SK-N-SH (cell line): ENCODE results near the gene CPTP. TPM values are rescaled to one million over a fixed set of nuclear protein-coding genes. Genes with fewer than 3 reads are reported as not detected.
A peak's percentile ranks its signal among the peaks of the same experiment; 100 is the strongest.

Experiments used
- CTCF ChIA-PET: fragments of 300-600, 350-600 bp; formaldehyde crosslinking; extraction: SDS; loops from one replicate; lab custom pipeline; 2021; lab: Yijun Ruan, JAX
- POLR2A ChIA-PET: fragments of 350-600 bp; sonication (Branson Sonifier 250); formaldehyde crosslinking; extraction: SDS; loops from one replicate; lab custom pipeline; 2020; ENCODE audit warnings: antibody characterized with exemption, inconsistent platforms; lab: Yijun Ruan, JAX
- DNase-seq: peaks from one replicate; pipeline ENCODE4 v3.0.0; 2012
- H2AFZ ChIP-seq: fragments of 200-600 bp; sonication (generic); 2 replicates; pipeline ENCODE4 v1.8.1; 2016; ENCODE audit warnings: antibody characterized with exemption, mild to moderate bottlenecking, low read depth
- H3F3A ChIP-seq: fragments of 200-600 bp; sonication (generic); replicated peaks from 2 replicates; pipeline ENCODE3; 2016; ENCODE audit warnings: antibody characterized with exemption, mild to moderate bottlenecking; ENCODE audit not compliant: insufficient read depth
- H3K27ac ChIP-seq, 2 experiments: fragments of 200-500 bp in 1 of 2; fragments of 200-600 bp in 1 of 2; sonication (Bioruptor generic) in 1 of 2; sonication (generic), shearing (Covaris generic) in 1 of 2; 2 replicates each; pipeline versions ENCODE4 v1.5.1 to v1.6.1; 2014 to 2016; ENCODE audit warnings: low read depth in 2 of 2, inconsistent platforms in 1 of 2, low read length in 1 of 2, mild to moderate bottlenecking in 1 of 2, mixed read lengths in 1 of 2
- H3K27me3 ChIP-seq: fragments of 200-600 bp; sonication (generic), shearing (Covaris generic); 2 replicates; pipeline ENCODE4 v1.6.1; 2016; ENCODE audit warnings: mixed run types; ENCODE audit not compliant: insufficient read depth
- H3K36me3 ChIP-seq, 2 experiments: fragments of 200-500 bp in 1 of 2; fragments of 200-600 bp in 1 of 2; sonication (Bioruptor generic) in 1 of 2; sonication (generic) in 1 of 2; replicated peaks in 1 of 2; 2 replicates each; pipeline versions ENCODE3 to v1.5.1; 2014 to 2016; ENCODE audit warnings: low read length in 1 of 2, mild to moderate bottlenecking in 1 of 2; ENCODE audit not compliant: insufficient read depth in 2 of 2, control insufficient read depth in 1 of 2
- H3K4me1 ChIP-seq, 2 experiments: fragments of 200-500 bp in 1 of 2; fragments of 200-600 bp in 1 of 2; sonication (Bioruptor generic) in 1 of 2; sonication (generic), shearing (Covaris generic) in 1 of 2; 2 replicates each; pipeline versions ENCODE4 v1.5.1 to v1.6.1; 2014 to 2016; ENCODE audit warnings: low read depth in 1 of 2, low read length in 1 of 2, mixed run types in 1 of 2; ENCODE audit not compliant: insufficient read depth in 2 of 2, control insufficient read depth in 1 of 2
- H3K4me2 ChIP-seq: fragments of 200-600 bp; sonication (generic), shearing (Covaris generic); 2 replicates; pipeline ENCODE4 v1.6.1; 2017; ENCODE audit warnings: mixed run types
- H3K4me3 ChIP-seq, 2 experiments: fragments of 200-500 bp in 1 of 2; fragments of 200-600 bp in 1 of 2; sonication (Bioruptor generic) in 1 of 2; sonication (generic), shearing (Covaris generic) in 1 of 2; 2 replicates each; pipeline versions ENCODE4 v1.5.1 to v1.8.1; 2014 to 2016; ENCODE audit warnings: low read depth in 2 of 2, inconsistent platforms in 1 of 2, low read length in 1 of 2, mild to moderate bottlenecking in 1 of 2, mixed read lengths in 1 of 2, moderate library complexity in 1 of 2
- H3K79me2 ChIP-seq: fragments of 200-600 bp; sonication (generic); 2 replicates; pipeline ENCODE4 v1.8.1; 2017; ENCODE audit warnings: mild to moderate bottlenecking; ENCODE audit not compliant: insufficient read depth
- H3K9ac ChIP-seq: fragments of 200-600 bp; sonication (generic); 2 replicates; pipeline ENCODE4 v1.6.1; 2017; ENCODE audit warnings: mixed run types
- H3K9me2 ChIP-seq: fragments of 200-600 bp; sonication (generic); 2 replicates; pipeline ENCODE4 v1.6.1; 2017; ENCODE audit warnings: mixed run types
- H3K9me3 ChIP-seq: fragments of 200-600 bp; sonication (generic); 2 replicates; pipeline ENCODE4 v1.6.1; 2017; ENCODE audit warnings: mixed run types, mild to moderate bottlenecking, moderate library complexity
- H4K20me1 ChIP-seq: fragments of 200-600 bp; sonication (generic); 2 replicates; pipeline ENCODE4 v1.6.1; 2017; ENCODE audit warnings: mild to moderate bottlenecking, mixed run types; ENCODE audit not compliant: insufficient read depth
- CHD2 ChIP-seq: fragments of 150-350 bp; IDR thresholded peaks from 2 replicates; pipeline ENCODE4 v1.6.1; 2018; ENCODE audit warnings: low read length; ENCODE audit not compliant: partially characterized antibody
- CTCF ChIP-seq: fragments of 200-600 bp; sonication (generic); IDR thresholded peaks from 2 replicates; pipeline ENCODE4 v1.6.1; 2017; ENCODE audit warnings: antibody characterized with exemption, mild to moderate bottlenecking, moderate library complexity
- EP300 ChIP-seq, 2 experiments: IDR thresholded peaks; 2 replicates each; pipeline versions ENCODE4 v1.4.0 to v1.6.1; 2012; ENCODE audit warnings: borderline replicate concordance in 1 of 2, low read depth in 1 of 2, low read length in 1 of 2
- EZH2phosphoT487 ChIP-seq: fragments of 200-600 bp; sonication (generic); IDR thresholded peaks from 2 replicates; pipeline ENCODE4 v1.6.1; 2017; ENCODE audit warnings: low read depth, mixed run types, mild to moderate bottlenecking, antibody characterized with exemption, moderate library complexity, borderline replicate concordance
- FOSL2 ChIP-seq: IDR thresholded peaks from 2 replicates; pipeline ENCODE4 v1.4.0; 2012; ENCODE audit warnings: low read depth, mild to moderate bottlenecking, moderate library complexity, borderline replicate concordance
- MAX ChIP-seq: IDR thresholded peaks from 2 replicates; pipeline ENCODE4 v1.4.0; 2012; ENCODE audit warnings: low read depth
- RAD21 ChIP-seq: IDR thresholded peaks from 2 replicates; pipeline ENCODE4 v1.6.1; 2012; ENCODE audit warnings: mild to moderate bottlenecking, low read length
- REST ChIP-seq: IDR thresholded peaks from 2 replicates; pipeline ENCODE4 v1.6.1; 2012; ENCODE audit warnings: mild to moderate bottlenecking, low read depth, low read length, moderate library complexity
- RXRA ChIP-seq: IDR thresholded peaks from 2 replicates; pipeline ENCODE4 v1.4.0; 2012; ENCODE audit warnings: low read depth, mild to moderate bottlenecking, borderline replicate concordance
- SIN3A ChIP-seq: IDR thresholded peaks from 2 replicates; pipeline ENCODE4 v1.6.1; 2012; ENCODE audit warnings: low read depth, mild to moderate bottlenecking, low read length, moderate library complexity, borderline replicate concordance
- USF1 ChIP-seq: IDR thresholded peaks from 2 replicates; pipeline ENCODE4 v1.4.0; 2012; ENCODE audit warnings: low read depth, borderline replicate concordance
- YY1 ChIP-seq: IDR thresholded peaks from 2 replicates; pipeline ENCODE4 v1.4.0; 2012; ENCODE audit warnings: low read depth, mild to moderate bottlenecking
- ZBTB33 ChIP-seq: IDR thresholded peaks from 2 replicates; pipeline ENCODE4 v1.4.0; 2012; ENCODE audit warnings: low read depth, borderline replicate concordance
- WGBS: methylation state at CpG from one replicate; pipeline ENCODE4 v1.1.6; 2017; ENCODE audit warnings: low lambda C conversion rate; 5-methylcytosine and 5-hydroxymethylcytosine counted together
- polyA plus RNA-seq, 3 experiments: library from polyadenylated mRNA; depleted of rRNA; stranded (reverse); fragments of >200 nt; gene quantifications; 2 replicates each; pipeline ENCODE4 v1.2.3, GENCODE V29; 2012

CPTP gene
- polyA plus RNA-seq, 1 of the 3 experiments (the other 2 are of a cell fraction): 13.4 TPM

- Histone ChIP-seq H3K4me2 (peak overlapping the region; percentile 70; the same call in 1 of the 2 replicates), H3K4me3 (no peak overlapping the region), H3K79me2 (no peaks in the 10 kb centered on the region), H3K36me3 (no peaks in the 10 kb centered on the region), H3K9me2 (no peaks in the 10 kb centered on the region), H3K9ac (no peak overlapping the region; the same call in 1 of the 2 replicates), H3K4me1 (peaks cover 20 to 39% of the 10 kb centered on the region in 2 experiments; a peak in 3 of 4 replicates), H3K27me3 (no peaks in the 10 kb centered on the region), H4K20me1 (no peaks in the 10 kb centered on the region), H3K9me3 (no peaks in the 10 kb centered on the region), H3F3A (peaks cover 11% of the 10 kb centered on the region), H2AFZ (no peak overlapping the region; the same call in 1 of the 2 replicates), H3K27ac (peak overlapping the region; percentile 88 to 98)
- TF ChIP-seq CHD2 (no peak), ZBTB33 (no peak), RXRA (no peak), SIN3A (no peak)
- no peak for DNase-seq
- 83% methylated on average over 13 of the region's 35 CpGs for WGBS
- ChIA-PET CTCF (no interaction called here), POLR2A (no interaction called here)
These were observed 36.8 kb downstream of the CPTP start for GRCh38 chr1:1361233-1361981.

- H3K9ac ChIP-seq: no peak overlapping the region
- H3K27ac ChIP-seq: peak overlapping the region in 1 of 2 experiments; percentile 24; a peak in 2 of 4 replicates
- H3K4me2 ChIP-seq: no peak overlapping the region
- H3K27me3 ChIP-seq: no peaks in the 10 kb centered on the region
- ChIA-PET CTCF (interaction anchor here (2.0 kb wide), 1 partner anchor 10 kb away, joined by 11 read pairs; no protein-coding TSS in a partner anchor), POLR2A (no interaction called here)
- H3K9me2 ChIP-seq: no peaks in the 10 kb centered on the region
- H3K4me3 ChIP-seq: no peak overlapping the region
- no peaks in the 10 kb centered on the region for H3K36me3 ChIP-seq
- H3F3A ChIP-seq: peaks cover 11% of the 10 kb centered on the region
- no peak for DNase-seq
- H2AFZ ChIP-seq: no peak overlapping the region
- no peaks in the 10 kb centered on the region for H3K9me3 ChIP-seq
- H4K20me1 ChIP-seq: no peaks in the 10 kb centered on the region
- H3K79me2 ChIP-seq: no peaks in the 10 kb centered on the region
- peaks cover 20 to 36% of the 10 kb centered on the region in 2 experiments; a peak in 3 of 4 replicates for H3K4me1 ChIP-seq
- 71% methylated on average over 12 of the region's 13 CpGs for WGBS
- TF ChIP-seq RAD21 (no peak), USF1 (no peak), CTCF (no peak), EZH2phosphoT487 (no peak), YY1 (no peak), ZBTB33 (no peak), EP300 (IDR thresholded peaks at IDR 0.05; ENCODE audit: borderline replicate concordance in 1 of 2, low read depth in 1 of 2, low read length in 1 of 2) (no peak), MAX (no peak), REST (no peak), SIN3A (no peak), FOSL2 (no peak)
These were observed 37.4 kb downstream of the CPTP start for GRCh38 chr1:1361982-1362423.
